Gastroesophageal sphincter (tissue), 3 donors: ENCODE results near the gene SHQ1.

ENCODE experiments used
- EP300 ChIP-seq: sonication (generic); formaldehyde crosslinking; IDR thresholded peaks from one replicate; pipeline ENCODE4 v1.6.1; 2017; ENCODE audit warnings: antibody characterized with exemption, mild to moderate bottlenecking
- POLR2A ChIP-seq, 2 donors: fragments of 450-650 bp; IDR thresholded peaks; one replicate each; pipeline ENCODE4 v1.6.1; 2017; ENCODE audit warnings: antibody characterized with exemption in 2 of 2, mild to moderate bottlenecking in 2 of 2, moderate library complexity in 1 of 2
- TF ChIP-seq, protein P1 (sequence below), 4 experiments: fragments of 200-600 bp in 2 of 4; fragments of 450-650 bp in 2 of 4; sonication (generic) in 1 of 4; IDR thresholded peaks; one replicate each; pipeline ENCODE4 v1.5.1; 2017 to 2019; ENCODE audit warnings: antibody characterized with exemption in 4 of 4, mild to moderate bottlenecking in 2 of 4, moderate library complexity in 2 of 4

DNA sequence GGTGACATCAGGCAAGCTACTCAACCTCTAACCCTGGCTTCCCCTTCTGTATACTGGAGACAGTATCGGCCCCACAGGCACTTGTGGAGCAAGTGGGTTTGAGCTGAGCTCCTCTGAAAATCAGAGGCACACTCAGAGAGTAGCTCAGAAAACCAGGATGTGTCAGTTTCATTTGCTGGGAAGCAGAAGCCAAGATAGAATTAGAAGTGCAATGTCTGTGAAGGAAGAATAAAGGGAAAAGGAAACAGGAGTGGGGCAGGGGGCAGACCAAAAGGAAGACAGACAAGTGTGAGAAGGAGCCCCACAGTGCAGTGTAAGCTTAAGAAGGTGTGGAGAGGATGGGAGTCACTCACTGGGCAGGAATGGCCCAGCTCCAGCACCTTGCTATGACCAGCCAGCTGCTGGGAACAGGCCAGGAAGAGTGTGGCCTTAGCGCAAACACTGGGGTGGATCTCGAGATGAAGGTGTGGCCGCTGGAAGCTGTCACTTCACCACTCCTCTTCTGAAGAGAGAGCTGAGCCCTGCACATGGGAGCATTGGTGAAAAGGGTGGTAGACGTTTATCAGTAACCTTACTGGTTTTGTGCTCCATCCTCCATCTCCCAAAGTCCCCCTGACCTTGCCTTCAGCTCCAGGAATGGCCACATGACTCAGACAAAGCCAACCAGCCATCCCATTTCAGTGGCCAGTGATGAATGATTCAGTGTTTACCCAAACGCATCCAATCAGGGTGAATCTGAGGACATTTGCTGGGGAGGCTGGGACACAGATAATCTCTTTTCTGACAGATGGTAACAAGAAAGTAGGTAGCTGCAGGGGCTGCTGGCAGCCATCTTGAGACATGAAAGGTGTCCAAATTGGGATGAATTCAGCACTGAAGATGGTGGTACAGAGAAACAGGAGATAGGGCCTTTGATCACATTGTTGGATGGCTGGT lies 108.4 kb downstream of the SHQ1 start:
- TF ChIP-seq EP300 = no peak
- TF ChIP-seq POLR2A (IDR thresholded peaks at IDR 0.05) = no peak
- TF ChIP-seq, protein P1, sequence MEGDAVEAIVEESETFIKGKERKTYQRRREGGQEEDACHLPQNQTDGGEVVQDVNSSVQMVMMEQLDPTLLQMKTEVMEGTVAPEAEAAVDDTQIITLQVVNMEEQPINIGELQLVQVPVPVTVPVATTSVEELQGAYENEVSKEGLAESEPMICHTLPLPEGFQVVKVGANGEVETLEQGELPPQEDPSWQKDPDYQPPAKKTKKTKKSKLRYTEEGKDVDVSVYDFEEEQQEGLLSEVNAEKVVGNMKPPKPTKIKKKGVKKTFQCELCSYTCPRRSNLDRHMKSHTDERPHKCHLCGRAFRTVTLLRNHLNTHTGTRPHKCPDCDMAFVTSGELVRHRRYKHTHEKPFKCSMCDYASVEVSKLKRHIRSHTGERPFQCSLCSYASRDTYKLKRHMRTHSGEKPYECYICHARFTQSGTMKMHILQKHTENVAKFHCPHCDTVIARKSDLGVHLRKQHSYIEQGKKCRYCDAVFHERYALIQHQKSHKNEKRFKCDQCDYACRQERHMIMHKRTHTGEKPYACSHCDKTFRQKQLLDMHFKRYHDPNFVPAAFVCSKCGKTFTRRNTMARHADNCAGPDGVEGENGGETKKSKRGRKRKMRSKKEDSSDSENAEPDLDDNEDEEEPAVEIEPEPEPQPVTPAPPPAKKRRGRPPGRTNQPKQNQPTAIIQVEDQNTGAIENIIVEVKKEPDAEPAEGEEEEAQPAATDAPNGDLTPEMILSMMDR (IDR thresholded peaks at IDR 0.05) = no peak
